GM12878 (cell line): ENCODE data around the gene CRX. TPM values are rescaled to one million over a fixed set of nuclear protein-coding genes. Genes with fewer than 3 reads are reported as not detected.

Experiments
- ATAC-seq: fragments of 200-7000 bp; cut with Tn5 transposase; 3 replicates; pipeline ENCODE4 v1.9.1; 2020; ENCODE audit warnings: mild to moderate bottlenecking, moderate library complexity
- BruUV-seq: library from RNA; stranded (reverse); fragments of 400-500 nt; replicated peaks from 2 replicates; lab custom pipeline; 2021; lab: Mats Ljungman, UMichigan
- CTCF ChIA-PET: fragments of 300-600 bp; sonication (Branson Sonifier 250); formaldehyde crosslinking; extraction: SDS; loops from one replicate; lab custom pipeline; 2021; ENCODE audit warnings: inconsistent platforms; lab: Yijun Ruan, JAX
- POLR2A ChIA-PET: fragments of 350-600 bp; formaldehyde crosslinking; extraction: SDS; loops from one replicate; lab custom pipeline; 2021; ENCODE audit warnings: inconsistent platforms; lab: Charles Lee
- RAD21 ChIA-PET: fragments of 300-600 bp; sonication (Branson Sonifier 250); formaldehyde crosslinking; loops from one replicate; lab custom pipeline; 2023; ENCODE audit warnings: antibody characterized with exemption; ENCODE audit not compliant: unreplicated experiment; lab: Charles Lee
- SMC1A ChIA-PET: fragments of 300-600 bp; sonication (Branson Sonifier 250); formaldehyde crosslinking; loops from one replicate; lab custom pipeline; 2023; ENCODE audit not compliant: unreplicated experiment, uncharacterized antibody; lab: Charles Lee
- DNase-seq: peaks from one replicate; pipeline ENCODE4 v3.0.0-alpha.2; 2011; ENCODE audit warnings: low read depth, low spot score
- FAIRE-seq: peaks from 3 replicates; lab custom pipeline; 2011; peaks lifted over from hg19 to GRCh38; lab: Jason Lieb, UNC
- H2AFZ ChIP-seq: 2 replicates; pipeline ENCODE4 v1.6.0; 2011; ENCODE audit warnings: low read depth, low read length, control low read depth; ENCODE audit not compliant: control insufficient read depth
- H3K27ac ChIP-seq: 2 replicates; pipeline ENCODE4 v1.5.1; 2011; ENCODE audit warnings: control low read depth; ENCODE audit not compliant: control insufficient read depth, insufficient read depth
- H3K27me3 ChIP-seq, 2 experiments: replicated peaks in 1 of 2; 2 replicates each; pipeline versions ENCODE4 v1.6.0 to v1.6.1; 2011; ENCODE audit warnings: low read length in 1 of 2; ENCODE audit not compliant: control insufficient read depth in 2 of 2, insufficient read depth in 2 of 2
- H3K36me3 ChIP-seq, 2 experiments: 2 replicates each; pipeline ENCODE4 v1.5.1; 2011; ENCODE audit warnings: low read length in 1 of 2; ENCODE audit not compliant: control insufficient read depth in 2 of 2, insufficient read depth in 2 of 2
- H3K4me1 ChIP-seq: 2 replicates; pipeline ENCODE4 v1.6.1; 2011; ENCODE audit warnings: mild to moderate bottlenecking, low read length, moderate library complexity, mixed read lengths; ENCODE audit not compliant: control insufficient read depth, insufficient read depth
- H3K4me2 ChIP-seq: 2 replicates; pipeline ENCODE4 v1.6.0; 2011; ENCODE audit warnings: control low read depth; ENCODE audit not compliant: control insufficient read depth, insufficient read depth
- H3K4me3 ChIP-seq: fragments of 200-600 bp; sonication (generic); 2 replicates; pipeline ENCODE4 v1.5.1; 2016
- H3K79me2 ChIP-seq: 2 replicates; pipeline ENCODE4 v1.6.0; 2011; ENCODE audit warnings: low read length; ENCODE audit not compliant: control insufficient read depth, insufficient read depth
- H3K9ac ChIP-seq: 2 replicates; pipeline ENCODE4 v1.8.0; 2011; ENCODE audit warnings: low read length, control low read depth, mixed read lengths; ENCODE audit not compliant: control insufficient read depth, insufficient read depth
- H3K9me3 ChIP-seq: replicated peaks from 3 replicates; pipeline ENCODE4 v1.5.1; 2011; ENCODE audit warnings: mild to moderate bottlenecking, low read length; ENCODE audit not compliant: control insufficient read depth, insufficient read depth
- H4K20me1 ChIP-seq: 2 replicates; pipeline ENCODE4 v1.6.0; 2011; ENCODE audit not compliant: control insufficient read depth, insufficient read depth
- BCL11A ChIP-seq: IDR thresholded peaks from 2 replicates; pipeline ENCODE4 v1.6.1; 2011; ENCODE audit warnings: low read depth, low read length
- CHD1 ChIP-seq: IDR thresholded peaks from 2 replicates; pipeline ENCODE4 v1.6.1; 2012; ENCODE audit warnings: low read depth, low read length, improper control_type of control experiment
- CHD2 ChIP-seq: IDR thresholded peaks from 2 replicates; pipeline ENCODE4 v1.6.1; 2011; ENCODE audit warnings: low read depth, low read length, improper control_type of control experiment, borderline replicate concordance
- CHD4 ChIP-seq: fragments of 200-600 bp; sonication (generic); IDR thresholded peaks from 2 replicates; pipeline ENCODE4 v1.6.1; 2016; ENCODE audit warnings: mild to moderate bottlenecking
- CREB1 ChIP-seq: IDR thresholded peaks from 2 replicates; pipeline ENCODE4 v1.6.1; 2012; ENCODE audit warnings: low read depth, mild to moderate bottlenecking, inconsistent platforms
- FOXK2 ChIP-seq: fragments of 450-650 bp; IDR thresholded peaks from 2 replicates; pipeline ENCODE4 v1.6.1; 2017; ENCODE audit warnings: mild to moderate bottlenecking, moderate library complexity
- MXI1 ChIP-seq: fragments of 150-350 bp; IDR thresholded peaks from 2 replicates; pipeline ENCODE4 v1.6.1; 2011; ENCODE audit warnings: low read depth, mild to moderate bottlenecking, inconsistent platforms, low read length, improper control_type of control experiment
- NFYA ChIP-seq: IDR thresholded peaks from 2 replicates; pipeline ENCODE4 v1.6.1; 2011; ENCODE audit warnings: low read depth, mild to moderate bottlenecking, low read length, improper control_type of control experiment, borderline replicate concordance
- NR2C2 ChIP-seq: IDR thresholded peaks from 2 replicates; pipeline ENCODE4 v1.6.1; 2011; ENCODE audit warnings: borderline replicate concordance, low read depth; ENCODE audit not compliant: control insufficient read depth, insufficient read length
- PAX5 ChIP-seq: IDR thresholded peaks from 2 replicates; pipeline ENCODE4 v1.6.1; 2011; ENCODE audit warnings: low read depth, low read length, borderline replicate concordance
- POLR2A ChIP-seq: IDR thresholded peaks from 2 replicates; pipeline ENCODE4 v1.6.1; 2011; ENCODE audit warnings: low read depth, mild to moderate bottlenecking, low read length
- POU2F2 ChIP-seq: IDR thresholded peaks from 3 replicates; pipeline ENCODE4 v1.6.1; 2011; ENCODE audit warnings: low read depth, mild to moderate bottlenecking, low read length, borderline replicate concordance
- RB1 ChIP-seq: fragments of 450-650 bp; formaldehyde crosslinking; IDR thresholded peaks from 2 replicates; pipeline ENCODE4 v1.6.1; 2017; ENCODE audit warnings: mild to moderate bottlenecking, borderline replicate concordance
- RELB ChIP-seq: fragments of 450-650 bp; IDR thresholded peaks from 2 replicates; pipeline ENCODE4 v1.6.1; 2017; ENCODE audit warnings: low read depth, mild to moderate bottlenecking, moderate library complexity
- SP1 ChIP-seq: IDR thresholded peaks from one replicate; pipeline ENCODE4 v1.6.1; 2011; ENCODE audit warnings: low read depth, low read length
- SUPT20H ChIP-seq: IDR thresholded peaks from 2 replicates; pipeline ENCODE4 v1.6.1; 2011; ENCODE audit warnings: low read depth, mild to moderate bottlenecking, low read length, moderate library complexity, borderline replicate concordance; ENCODE audit not compliant: control insufficient read depth
- ZBTB11 ChIP-seq: fragments of 450-650 bp; formaldehyde crosslinking; IDR thresholded peaks from 2 replicates; pipeline ENCODE4 v1.5.0; 2022; ENCODE audit warnings: mild to moderate bottlenecking, missing genetic modification characterization
- ZSCAN29 ChIP-seq: fragments of 450-650 bp; IDR thresholded peaks from 2 replicates; pipeline ENCODE4 v1.6.1; 2017; ENCODE audit warnings: mild to moderate bottlenecking, moderate library complexity
- whole genome bisulfite sequencing: methylation state at CpG from one replicate; pipeline ENCODE4 v1.1.6; 2016; ENCODE audit warnings: low lambda C conversion rate; ENCODE audit not compliant: insufficient replicate concordance, insufficient coverage; ENCODE audit errors: missing lambda C conversion rate; 5-methylcytosine and 5-hydroxymethylcytosine counted together
- in situ Hi-C: fragments of 300-500 bp; cut with MboI; formaldehyde crosslinking; loops from 9 replicates; pipeline ENCODE4 v1.14.3; 2018; ENCODE audit warnings: mixed read lengths
- intact Hi-C: fragments of 100-400 bp; cut with micrococcal nuclease; formaldehyde crosslinking; loops from one replicate; pipeline ENCODE4 v1.14.2; 2022; ENCODE audit not compliant: unreplicated experiment
- polyA plus RNA-seq, 11 experiments: library from polyadenylated mRNA; depleted of rRNA in 4 of 11; unstranded in 6 of 11; stranded (reverse) in 5 of 11; fragments of >200 nt; fragmentation: Nextera tagmentation in 4 of 11; fragmentation: Illumina TruSeq in 1 of 11; extraction: Ambion mirVana in 4 of 11; extraction: Trizol in 1 of 11; gene quantifications; 1 replicate in 1 of 11; 2 replicates in 10 of 11; pipeline versions ENCODE4 v1.2.1 to v1.2.3, GENCODE V29; 2011 to 2016; ENCODE audit warnings: inconsistent platforms in 2 of 11, missing spikeins in 2 of 11, low read depth in 1 of 11
- total RNA-seq, 4 experiments: library from RNA; depleted of rRNA in 3 of 4; stranded (reverse); fragments of >200 nt in 3 of 4; fragmentation: Illumina TruSeq in 1 of 4; extraction: Trizol in 1 of 4; gene quantifications; 2 replicates each; pipeline versions ENCODE4 v1.2.1 to v1.2.3, GENCODE V29; 2013 to 2021

CRX gene
- total and polyA plus RNA-seq, 10 of the 15 experiments (the other 5 are each of a cell fraction or from before 2014, with no cell fraction given), result not detected

- H3K4me2 ChIP-seq, result no peak overlapping the region
- FAIRE-seq, result no peak
- WGBS, result 27% methylated on average over 10 of the region's 10 CpGs
- no peaks in the 10 kb centered on the region for H3K36me3 ChIP-seq
- in situ Hi-C loops, result loop anchor here (25.0 kb wide), 1 partner anchor 697 kb away; the partner anchor contains the start of gene SULT2B1
- BruUV-seq, result no TSS peak
- RAD21 ChIA-PET, result interaction anchor here (1.0 kb wide), 1 partner anchor 77 kb away, joined by 3 read pairs; no protein-coding TSS in a partner anchor
- H3K79me2 ChIP-seq, result no peaks in the 10 kb centered on the region
- SMC1A ChIA-PET, result no interaction called here
- POLR2A ChIA-PET, result no interaction called here
- H3K9ac ChIP-seq, result no peak overlapping the region
- H4K20me1 ChIP-seq, result no peaks in the 10 kb centered on the region
- H2AFZ ChIP-seq, result no peak overlapping the region
- no peak for DNase-seq
- no peak overlapping the region for H3K4me3 ChIP-seq
- ATAC-seq, result no peak
- no peaks in the 10 kb centered on the region; the same call in 1 of the 3 replicates for H3K9me3 ChIP-seq
- H3K4me1 ChIP-seq, result no peaks in the 10 kb centered on the region
- no peaks in the 10 kb centered on the region for H3K27me3 ChIP-seq
- intact Hi-C loops, result loop anchor here (5.0 kb wide), 1 partner anchor 53 kb away; no protein-coding TSS in a partner anchor
- CTCF ChIA-PET, result interaction anchor here (1.5 to 2.4 kb wide), 3 partner anchors 12 to 99 kb away, joined by 4 to 8 read pairs (median 7); no protein-coding TSS in a partner anchor
- H3K27ac ChIP-seq, result no peak overlapping the region
- TF ChIP-seq NFYA (no peak), CHD2 (no peak), RELB (no peak), SP1 (no peak), FOXK2 (no peak), RB1 (no peak), POU2F2 (no peak), ZSCAN29 (no peak), CHD1 (no peak), MXI1 (no peak), NR2C2 (no peak), CREB1 (no peak), PAX5 (no peak), SUPT20H (no peak), CHD4 (no peak), POLR2A (no peak), BCL11A (no peak), ZBTB11 (CRISPR knock-in tag) (no peak)
Measured at GRCh38 chr19:47865166-47865565, 43.4 kb downstream of the CRX start.
